Stimulated activated CD8-positive, alpha-beta memory T cell treated with anti-CD3 and anti-CD28 coated beads, Interleukin-12 subunit alpha, Interleukin-12 subunit beta, amount 100 ng/mL, for 4 hours (primary cell): ENCODE measurements around the gene ARHGEF10L.
"Not testable (repeated sequence)": the region's sequence is repeated elsewhere in the genome, so short reads cannot be mapped to it uniquely, and the experiment has no call there.

Source experiments
- DNase-seq: peaks from one replicate; pipeline ENCODE4 v3.0.0-alpha.2; 2020; ENCODE audit warnings: low read depth

ARHGEF10L gene

GRCh38 chr1:17539477-17540254, at the start of gene ARHGEF10L:
TSS of gene ARHGEF10L (plus strand) at chr1:17539698. CDS start at chr1:17580596, 40,898 bp downstream.
- no peak for DNase-seq

- DNase-seq: not testable (repeated sequence)
Observed at GRCh38 chr1:17489768-17490417, 49.6 kb upstream of the ARHGEF10L start.

GRCh38 chr1:17490667-17491066, 48.8 kb upstream of the ARHGEF10L start:
- DNase-seq: not testable (repeated sequence)

GRCh38 chr1:17494114-17494729, 45.3 kb upstream of the ARHGEF10L start:
- peak; percentile 30 for DNase-seq

GRCh38 chr1:17496419-17496818, 43.1 kb upstream of the ARHGEF10L start:
- DNase-seq: no peak

GRCh38 chr1:17498214-17498613, 41.3 kb upstream of the ARHGEF10L start:
- no peak for DNase-seq

- no peak for DNase-seq
Observed at GRCh38 chr1:17502326-17502778, 37.1 kb upstream of the ARHGEF10L start.

- DNase-seq: no peak
Observed at GRCh38 chr1:17503146-17503545, 36.4 kb upstream of the ARHGEF10L start.

- DNase-seq: not testable (repeated sequence)
Observed at GRCh38 chr1:17507200-17507599, 32.3 kb upstream of the ARHGEF10L start.

- no peak for DNase-seq
Observed at GRCh38 chr1:17507915-17508314, 31.6 kb upstream of the ARHGEF10L start.

- DNase-seq: no peak
Observed at GRCh38 chr1:17509363-17509762, 30.1 kb upstream of the ARHGEF10L start.

- DNase-seq: no peak
Observed at GRCh38 chr1:17510138-17510537, 29.4 kb upstream of the ARHGEF10L start.

GRCh38 chr1:17511188-17511587, 28.3 kb upstream of the ARHGEF10L start:
- no peak for DNase-seq

- no peak for DNase-seq
Observed at GRCh38 chr1:17513131-17513530, 26.4 kb upstream of the ARHGEF10L start.

GRCh38 chr1:17514776-17515175, 24.7 kb upstream of the ARHGEF10L start:
- no peak for DNase-seq

GRCh38 chr1:17515902-17516301, 23.6 kb upstream of the ARHGEF10L start:
- no peak for DNase-seq

GRCh38 chr1:17516303-17517214, 22.9 kb upstream of the ARHGEF10L start:
- no peak for DNase-seq

- DNase-seq: no peak
Observed at GRCh38 chr1:17520041-17520440, 19.5 kb upstream of the ARHGEF10L start.

GRCh38 chr1:17520473-17521319, 18.8 kb upstream of the ARHGEF10L start:
- no peak for DNase-seq

GRCh38 chr1:17521946-17522612, 17.4 kb upstream of the ARHGEF10L start:
- no peak for DNase-seq
